ENCODE measurements around the gene COL6A3.
"Not testable (repeated sequence)": the region's sequence is repeated elsewhere in the genome, so short reads cannot be mapped to it uniquely, and the experiment has no call there.

The COL6A3 gene

DNA sequence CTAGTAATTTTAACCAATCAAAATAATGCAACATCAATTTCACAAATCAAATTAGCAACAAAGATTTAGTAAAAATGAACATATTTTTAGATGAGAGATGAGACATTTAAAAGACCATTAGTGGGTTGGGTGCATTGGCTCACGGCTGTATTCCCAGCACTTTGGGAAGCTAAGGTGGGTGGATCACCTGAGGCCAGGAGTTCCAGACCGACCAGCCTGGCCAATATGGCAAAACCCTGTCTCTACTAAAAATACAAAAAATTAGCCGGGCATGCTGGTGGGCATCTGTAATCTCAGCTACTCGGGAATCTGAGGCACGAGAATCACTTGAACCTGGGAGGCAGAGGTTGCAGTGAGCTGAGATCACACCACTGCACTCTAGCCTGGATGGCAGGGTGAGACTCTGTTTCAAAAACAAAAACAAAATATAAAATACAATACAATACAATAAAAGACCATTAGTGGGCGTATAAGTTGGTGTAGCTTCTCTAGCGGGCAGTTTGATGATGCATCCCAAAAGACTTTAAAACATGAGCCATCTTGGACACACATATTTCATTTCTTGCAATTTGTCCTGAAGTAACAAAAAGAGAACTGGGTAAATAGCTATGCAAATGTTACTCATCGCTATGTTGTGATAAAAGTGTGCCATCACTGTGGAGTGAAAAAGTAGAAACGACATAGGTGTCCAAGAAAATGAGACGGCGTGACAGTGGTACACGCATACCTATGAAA is 101.8 kb downstream of the COL6A3 start:
- no peak for DNase-seq

DNA sequence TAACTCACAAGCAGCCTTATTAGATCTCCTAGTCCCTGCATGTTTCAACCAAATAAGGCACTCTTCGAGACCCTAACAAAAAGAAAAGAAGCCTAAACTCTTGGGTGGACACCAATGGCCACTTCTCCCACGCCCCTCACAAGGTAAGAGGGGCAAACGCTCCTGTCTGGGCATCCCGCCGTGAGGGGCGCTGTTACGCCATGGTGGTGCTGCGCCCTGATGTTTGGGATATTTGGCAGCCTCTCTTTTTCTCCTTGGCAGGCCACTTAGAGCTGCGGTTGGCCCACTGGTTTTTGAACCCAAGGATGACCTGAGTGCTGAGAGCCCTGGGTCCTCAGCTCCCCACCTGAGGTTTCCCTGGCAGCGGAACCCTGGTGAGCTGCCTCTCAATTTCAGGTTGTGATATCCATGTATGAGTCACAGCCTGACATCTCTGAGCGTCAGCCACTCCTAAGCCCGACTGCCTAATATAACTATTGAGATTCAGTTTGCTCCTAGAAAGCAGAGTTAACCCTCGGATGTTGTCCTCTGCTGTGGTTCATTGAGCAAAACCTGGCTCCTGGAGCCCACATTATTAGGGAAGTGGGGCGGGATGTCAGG is 103.3 kb downstream of the COL6A3 start:
- DNase-seq, result no peak

DNA sequence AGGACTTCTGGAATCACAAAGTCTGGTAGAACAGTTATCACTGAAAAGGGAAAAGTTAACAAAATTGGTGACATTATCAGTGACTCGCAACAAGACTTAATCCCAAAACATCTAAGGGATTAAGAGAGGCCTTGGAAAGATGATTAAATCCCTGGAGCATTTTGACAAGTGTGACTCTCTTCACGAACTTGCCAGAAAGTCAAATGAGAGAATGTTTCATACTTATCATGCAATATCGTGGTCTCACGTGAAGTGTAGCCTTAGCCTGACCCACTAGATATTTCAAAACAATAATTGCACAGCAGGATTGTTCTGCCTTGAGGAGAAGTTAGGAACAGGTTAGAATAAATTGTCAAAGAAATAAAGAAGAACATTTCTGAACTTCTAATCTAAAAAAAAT is 104.5 kb downstream of the COL6A3 start:
- DNase-seq, result no peak

DNA sequence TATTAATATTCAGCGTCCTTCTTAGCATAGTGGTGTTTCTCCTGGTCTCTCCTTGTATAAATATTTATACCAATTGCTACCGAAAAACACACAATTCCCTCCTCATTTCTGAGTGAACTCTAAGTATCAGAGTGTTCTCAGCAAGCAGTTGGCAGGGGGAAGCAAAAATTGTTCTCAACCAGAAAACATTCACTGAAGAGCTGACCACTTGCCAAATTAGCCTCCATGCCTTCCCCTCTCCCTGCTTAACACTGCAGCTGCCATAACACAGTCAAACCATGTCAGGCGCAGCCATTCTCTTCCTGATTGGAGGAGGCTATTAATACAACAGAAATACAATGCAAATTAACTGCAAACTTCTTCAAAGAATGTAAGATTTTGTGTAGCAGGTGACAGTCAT is 105.0 kb downstream of the COL6A3 start:
- DNase-seq, result no peak

DNA sequence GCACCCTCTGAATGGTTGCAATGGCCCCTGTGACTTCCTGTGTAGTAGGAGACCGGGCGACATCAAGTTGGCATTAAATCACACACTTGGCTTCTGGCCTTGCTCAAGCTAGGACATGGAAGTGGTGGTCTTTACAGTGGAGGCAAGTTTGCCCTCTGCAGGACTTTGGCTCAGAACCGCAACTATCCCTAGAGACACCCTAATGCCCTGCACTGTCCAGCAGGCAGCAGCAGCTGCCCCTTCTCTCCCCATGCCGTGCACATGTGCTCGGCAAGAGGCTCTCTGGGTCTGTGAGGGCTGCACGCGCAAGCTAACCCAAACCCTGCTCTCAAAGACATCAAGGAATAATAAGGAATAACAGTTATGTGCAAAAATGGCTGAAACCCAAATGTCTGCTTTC is 106.5 kb downstream of the COL6A3 start:
- no peak for DNase-seq

DNA sequence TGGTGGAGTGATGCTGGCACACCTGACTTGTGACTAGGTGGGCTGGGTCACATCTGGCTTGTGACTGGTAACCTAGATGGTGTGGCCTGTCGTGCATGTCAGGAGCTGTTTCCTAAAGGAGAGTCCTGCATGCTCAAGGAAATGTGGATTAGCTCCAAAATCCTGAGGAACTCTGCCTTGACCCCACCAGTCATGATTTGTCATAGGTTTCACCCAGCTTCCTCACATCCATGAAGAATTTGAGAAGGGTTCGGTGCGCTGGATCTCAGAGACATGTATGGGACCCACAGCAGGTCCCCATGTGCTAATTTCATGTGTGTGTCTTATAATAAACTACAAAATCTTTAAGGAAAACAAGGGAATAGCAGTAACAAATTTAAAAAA is 107.2 kb downstream of the COL6A3 start:
- no peak for DNase-seq

DNA sequence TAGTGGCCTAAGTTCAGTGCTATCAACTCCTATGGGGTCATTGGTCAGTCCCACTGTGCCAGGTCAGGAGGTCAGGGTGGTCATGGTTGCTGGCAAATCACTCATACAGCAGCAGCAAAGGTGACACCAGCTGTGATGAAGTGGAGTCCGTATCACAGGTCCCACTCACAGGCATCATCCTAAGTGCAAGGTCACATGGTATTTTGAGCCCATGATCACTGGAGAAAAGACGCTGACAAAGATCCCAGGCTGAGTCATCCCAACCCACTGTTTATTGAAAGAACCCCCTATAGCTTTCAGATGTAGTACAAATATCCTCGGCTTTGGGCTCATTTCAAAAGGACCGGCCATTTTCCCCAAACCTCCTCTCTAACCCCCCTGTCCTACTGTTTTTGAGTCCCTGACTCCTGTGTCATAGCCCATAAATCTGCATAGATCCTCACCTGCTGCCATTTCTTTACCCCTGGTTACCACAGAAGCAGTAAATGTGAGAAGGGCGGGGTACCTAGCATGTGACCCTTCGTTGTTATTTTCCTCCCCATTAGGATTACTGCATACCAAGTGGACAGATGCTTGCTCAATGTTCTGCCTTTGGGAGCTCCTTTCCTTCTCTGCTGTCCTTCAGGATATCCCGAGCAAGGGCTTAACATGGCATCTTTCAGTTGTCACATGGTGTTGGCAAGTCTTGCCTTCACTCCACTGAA is 107.7 kb downstream of the COL6A3 start:
- no peak for DNase-seq

DNA sequence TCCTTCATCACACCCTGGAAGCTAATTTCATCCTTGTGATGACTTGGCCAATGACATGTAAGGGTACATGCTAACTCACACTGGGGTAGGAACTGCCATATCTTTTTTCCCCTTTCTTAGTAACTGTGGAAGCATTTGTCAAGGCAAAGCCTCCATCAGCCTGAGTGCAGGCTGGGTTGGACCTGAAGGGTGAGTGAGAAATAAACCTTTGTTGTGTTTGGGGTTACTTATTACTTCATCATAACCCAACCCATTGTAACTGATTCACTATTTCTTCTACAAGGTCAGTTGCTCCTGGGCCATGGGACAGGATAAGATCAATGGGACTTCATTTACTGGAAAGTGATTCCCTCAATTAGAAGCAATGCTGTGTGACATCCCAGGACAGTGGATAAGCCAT is 108.4 kb downstream of the COL6A3 start:
- DNase-seq, result no peak

DNA sequence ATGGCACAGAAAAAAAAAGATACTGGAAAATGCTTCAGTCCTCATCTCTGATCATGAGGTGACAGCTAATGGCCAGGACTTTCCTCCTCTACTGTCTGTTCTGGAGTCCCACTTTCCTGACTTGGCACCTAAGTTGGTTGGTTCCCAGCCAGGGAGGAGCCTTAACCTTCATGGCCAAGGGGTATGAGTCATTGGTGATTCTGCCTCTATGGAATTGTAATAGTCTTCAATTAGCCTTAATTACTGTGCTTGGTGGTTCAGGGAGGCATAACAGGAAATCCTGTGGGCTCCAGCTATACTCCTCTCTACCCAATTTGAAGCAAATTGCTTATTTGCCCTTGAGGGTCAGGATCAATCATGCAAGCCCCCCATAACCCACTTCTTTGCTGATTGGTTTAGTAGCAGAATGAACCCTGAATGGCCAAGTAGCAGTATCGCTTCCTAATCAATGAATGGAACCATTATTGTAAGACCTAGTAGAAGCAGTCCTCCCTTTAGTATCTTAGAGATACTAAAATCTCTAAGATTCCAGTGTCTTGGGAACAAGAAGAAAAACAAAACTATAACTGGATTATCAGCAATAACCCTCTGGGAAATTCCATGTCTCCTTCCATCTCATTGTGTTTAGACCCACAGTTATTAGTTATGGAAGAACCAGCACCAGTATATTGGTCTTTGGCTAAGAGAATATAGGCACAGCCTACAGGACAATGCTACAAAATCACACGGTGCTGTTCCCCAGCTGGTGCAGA is 109.0 kb downstream of the COL6A3 start:
- no peak for DNase-seq

DNA sequence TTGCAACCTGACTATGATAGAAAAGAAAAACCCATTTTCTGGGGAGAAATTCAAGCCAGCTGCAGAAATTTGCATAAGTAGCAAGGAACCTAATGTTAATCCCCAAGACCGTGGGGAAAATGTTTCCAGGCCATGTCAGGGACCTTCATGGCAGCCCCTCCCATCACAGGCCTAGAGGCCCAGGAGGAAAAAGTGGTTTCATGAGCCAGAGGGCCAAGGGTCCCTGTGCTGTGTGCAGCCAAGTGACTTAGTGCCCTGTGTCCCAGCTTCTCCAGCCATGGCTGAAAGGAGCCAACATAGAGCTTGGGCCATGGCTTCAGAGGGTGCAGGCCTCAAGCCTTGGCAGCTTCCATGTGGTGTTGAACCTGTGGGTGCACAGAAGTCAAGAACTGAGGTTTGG is 110.7 kb downstream of the COL6A3 start:
- not testable (repeated sequence) for DNase-seq

DNA sequence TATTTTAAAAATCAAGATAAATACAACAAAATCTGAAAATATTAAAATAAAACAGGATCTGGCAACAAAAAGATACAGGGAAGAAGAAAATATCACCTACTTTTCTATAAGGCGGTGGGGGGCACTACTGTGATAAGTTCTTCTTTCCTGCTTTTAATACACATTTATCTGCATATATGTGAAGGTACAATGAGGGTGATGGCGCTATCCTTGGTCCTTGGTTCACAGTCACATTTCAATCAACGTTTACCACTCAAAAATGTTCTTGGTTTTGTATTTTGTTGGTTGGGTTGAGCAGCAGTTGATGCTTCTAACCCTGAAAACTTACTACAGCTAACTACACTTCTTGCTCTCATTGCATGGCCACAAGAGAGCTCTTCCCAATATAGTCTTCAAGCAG is 112.4 kb downstream of the COL6A3 start:
- no peak for DNase-seq

DNA sequence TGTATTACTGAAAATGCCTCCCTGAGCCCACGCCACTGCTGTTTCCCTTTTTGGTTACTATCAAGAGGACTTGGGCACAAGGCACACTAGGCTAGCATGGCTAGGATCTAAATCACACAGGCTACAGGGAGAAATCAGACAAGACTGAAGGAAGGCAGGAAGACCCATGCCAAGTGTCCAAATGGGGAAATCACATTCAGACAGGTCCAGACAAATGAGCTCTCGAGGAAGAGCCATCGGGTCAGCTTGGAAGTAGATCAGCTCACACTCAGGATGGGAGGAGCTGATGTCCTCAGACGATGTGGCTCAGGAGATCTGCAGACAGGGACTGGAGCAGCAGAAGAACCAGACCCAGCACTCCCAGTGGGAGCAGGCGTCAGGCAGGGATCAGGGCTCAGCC is 113.2 kb downstream of the COL6A3 start:
- DNase-seq, result no peak

DNA sequence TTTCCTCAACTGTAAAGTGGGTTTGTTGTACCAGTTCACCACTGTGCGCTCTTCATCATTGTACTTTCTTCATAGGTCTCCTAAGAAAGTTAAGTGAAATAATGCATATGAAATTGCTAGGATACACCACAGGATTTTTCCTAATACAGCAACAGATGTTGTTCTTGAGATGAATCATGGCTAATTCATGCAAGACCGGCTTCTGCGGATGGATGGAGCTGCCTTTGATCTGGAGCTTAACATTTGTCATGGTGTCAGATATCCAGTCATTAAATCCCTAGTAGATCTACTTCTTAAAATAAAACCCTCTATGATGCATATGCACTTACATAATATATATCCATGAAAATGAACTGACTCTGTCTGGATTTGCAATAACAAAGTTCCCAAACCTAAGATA is 114.1 kb downstream of the COL6A3 start:
- DNase-seq, result peak; percentile 92

DNA sequence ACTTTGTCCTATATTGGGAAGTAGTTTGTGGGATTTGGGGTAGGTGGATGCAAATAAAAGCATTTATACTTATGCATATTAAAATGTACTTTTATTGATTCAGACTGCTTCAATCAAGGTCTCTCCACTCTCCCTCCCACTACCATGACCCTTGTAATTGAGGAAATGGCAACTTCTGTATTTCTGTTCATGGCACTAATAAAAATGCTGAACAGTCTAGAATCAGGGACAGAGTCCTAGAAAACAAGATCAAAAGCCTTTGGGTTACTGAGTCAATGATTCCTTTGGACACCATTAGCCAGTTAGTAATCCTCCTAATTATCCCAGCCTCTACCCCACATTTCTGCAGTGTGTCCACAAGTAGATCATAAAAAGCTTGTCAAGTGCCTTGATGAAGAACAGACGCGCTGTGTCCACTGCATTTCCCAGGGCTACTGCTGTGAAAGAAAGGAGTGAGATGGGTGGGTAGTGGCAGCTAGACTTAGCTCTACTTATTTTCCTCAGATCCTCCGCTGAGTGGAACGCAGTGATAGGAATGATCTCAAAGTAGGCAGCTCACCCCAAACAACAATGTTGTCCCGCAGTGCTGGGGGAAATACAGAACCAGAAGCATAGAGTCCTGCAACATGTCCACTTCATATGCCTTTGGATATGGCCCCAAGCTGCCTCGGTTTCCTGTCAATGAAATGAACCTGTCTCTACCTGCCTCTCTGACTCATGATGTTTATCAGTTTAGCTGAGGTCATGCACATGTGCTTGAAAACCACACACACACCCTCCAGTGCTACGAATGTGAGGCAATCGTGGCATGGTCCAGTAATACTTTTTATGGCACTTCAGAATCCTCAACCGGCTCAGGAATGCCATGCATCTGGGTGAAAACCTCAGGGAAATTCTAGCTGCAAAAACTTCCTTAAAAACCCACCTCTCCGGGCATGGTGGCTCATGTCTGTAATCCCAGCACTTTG is 115.5 kb downstream of the COL6A3 start:
- no peak for DNase-seq

DNA sequence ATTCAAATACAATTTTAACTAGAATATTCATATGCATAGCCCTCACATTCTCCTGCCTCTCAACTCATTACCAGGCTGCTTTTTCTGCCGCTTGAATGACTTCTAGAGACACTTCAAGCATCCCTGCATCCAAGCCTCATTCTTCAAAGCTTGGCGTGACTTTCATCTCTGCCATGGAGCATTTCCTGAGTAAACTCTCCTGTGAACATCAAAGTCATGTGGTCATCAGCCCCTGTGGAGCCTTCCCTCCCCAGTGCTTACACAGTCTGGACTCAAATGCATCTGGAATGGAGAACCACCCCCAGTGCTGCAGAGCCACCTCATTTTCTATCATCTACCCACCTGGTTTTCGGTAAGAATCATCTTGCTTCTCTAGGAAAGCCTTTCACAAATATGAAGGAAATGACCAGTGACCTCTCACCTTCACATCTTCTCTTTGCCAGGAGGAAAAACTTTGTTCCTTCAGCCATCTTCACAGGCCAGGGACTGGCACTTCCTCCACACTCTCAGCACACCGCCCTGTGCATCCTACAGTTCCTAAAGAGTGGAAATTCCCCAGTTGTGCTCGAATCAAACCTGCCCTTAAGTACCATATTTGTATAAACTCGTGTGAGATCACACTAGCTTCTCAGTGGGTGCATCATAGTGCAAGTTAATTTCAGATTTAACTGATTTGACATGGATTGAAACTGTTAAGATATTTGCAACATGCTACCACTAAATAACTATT is 116.4 kb downstream of the COL6A3 start:
- no peak for DNase-seq

DNA sequence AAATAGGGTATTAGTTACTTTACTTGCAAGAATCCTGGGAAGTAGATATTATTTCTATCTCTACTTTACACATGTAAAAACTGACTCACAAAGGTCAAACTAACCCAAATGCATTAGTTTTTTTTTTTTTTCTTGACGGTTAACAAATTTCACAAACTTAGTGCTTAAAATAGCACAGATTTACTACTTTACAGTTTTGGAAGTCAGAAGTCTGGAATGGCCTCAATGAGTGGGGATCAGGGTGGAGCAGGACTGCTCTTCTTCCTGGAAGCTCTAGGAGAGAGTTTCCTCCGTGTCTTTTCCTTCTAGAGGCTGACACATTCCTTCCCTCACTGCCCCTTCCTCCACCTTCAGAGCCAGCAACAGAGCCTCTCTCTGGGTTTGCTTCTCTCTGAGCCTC is 117.2 kb downstream of the COL6A3 start:
- no peak for DNase-seq

DNA sequence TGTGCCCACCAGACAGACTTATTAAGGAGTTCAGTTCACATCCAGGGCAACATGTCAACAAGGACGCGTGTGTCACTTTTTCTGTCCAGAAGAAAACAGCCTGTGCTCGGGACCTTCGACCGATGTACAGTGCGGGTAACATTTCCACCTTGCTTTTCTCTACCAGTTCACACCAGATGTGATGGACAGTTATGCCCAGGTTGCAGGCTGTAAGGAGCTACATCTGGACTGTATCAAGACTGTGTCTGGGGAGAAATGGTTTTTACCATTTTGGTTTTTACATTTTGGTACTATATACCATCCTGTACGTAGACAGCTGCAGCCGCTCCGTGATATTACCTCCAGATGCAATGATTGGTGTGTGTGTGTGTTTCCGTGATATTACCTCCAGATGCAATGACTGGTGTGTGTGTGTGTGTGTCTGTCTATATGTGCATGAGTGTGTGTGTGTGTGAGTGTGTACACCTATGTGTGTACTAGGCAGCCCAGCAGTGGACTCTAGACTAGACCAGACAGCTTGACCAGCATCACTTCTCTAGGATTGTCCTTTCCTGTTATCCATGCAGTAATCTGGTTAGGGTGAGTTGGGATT is 118.0 kb downstream of the COL6A3 start:
- DNase-seq, result no peak

DNA sequence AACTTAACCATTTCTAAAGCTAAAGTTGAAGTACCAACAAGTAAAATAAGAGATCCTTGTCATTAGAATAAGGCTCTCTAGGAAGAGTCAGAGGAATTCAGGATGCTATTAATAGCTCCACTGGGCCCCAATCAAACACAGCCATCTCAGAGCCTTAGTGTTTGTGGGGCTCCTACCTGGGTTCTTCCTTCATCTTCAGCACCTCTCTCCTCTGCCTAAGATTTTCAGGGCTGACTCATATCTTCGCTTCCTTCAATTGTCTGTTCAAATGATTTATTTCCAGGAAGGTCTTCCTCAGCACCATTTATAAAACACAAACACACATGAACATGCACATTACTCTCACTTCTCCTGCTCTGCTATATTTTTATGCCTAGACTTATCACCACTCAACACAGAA is 119.5 kb downstream of the COL6A3 start:
- no peak for DNase-seq

DNA sequence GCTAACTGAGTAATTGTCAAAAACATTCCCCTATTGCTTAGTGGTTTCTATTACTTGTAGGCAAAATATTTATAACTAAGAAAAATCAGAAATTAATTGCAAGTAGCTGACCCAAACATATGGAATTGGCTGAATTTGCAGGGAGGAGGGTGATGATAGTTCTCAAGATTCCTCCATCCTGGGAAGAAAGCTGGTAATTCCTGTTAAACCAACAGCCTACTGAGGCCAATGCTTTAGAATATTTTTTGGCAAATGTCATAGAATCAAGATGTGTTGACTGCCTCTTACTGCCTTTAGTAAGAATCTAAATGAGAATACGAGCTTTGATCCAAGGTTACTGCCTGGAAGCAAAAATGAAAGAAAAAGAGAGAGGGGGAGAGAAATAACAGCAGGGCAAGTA is 120.0 kb downstream of the COL6A3 start:
- no peak for DNase-seq

DNA sequence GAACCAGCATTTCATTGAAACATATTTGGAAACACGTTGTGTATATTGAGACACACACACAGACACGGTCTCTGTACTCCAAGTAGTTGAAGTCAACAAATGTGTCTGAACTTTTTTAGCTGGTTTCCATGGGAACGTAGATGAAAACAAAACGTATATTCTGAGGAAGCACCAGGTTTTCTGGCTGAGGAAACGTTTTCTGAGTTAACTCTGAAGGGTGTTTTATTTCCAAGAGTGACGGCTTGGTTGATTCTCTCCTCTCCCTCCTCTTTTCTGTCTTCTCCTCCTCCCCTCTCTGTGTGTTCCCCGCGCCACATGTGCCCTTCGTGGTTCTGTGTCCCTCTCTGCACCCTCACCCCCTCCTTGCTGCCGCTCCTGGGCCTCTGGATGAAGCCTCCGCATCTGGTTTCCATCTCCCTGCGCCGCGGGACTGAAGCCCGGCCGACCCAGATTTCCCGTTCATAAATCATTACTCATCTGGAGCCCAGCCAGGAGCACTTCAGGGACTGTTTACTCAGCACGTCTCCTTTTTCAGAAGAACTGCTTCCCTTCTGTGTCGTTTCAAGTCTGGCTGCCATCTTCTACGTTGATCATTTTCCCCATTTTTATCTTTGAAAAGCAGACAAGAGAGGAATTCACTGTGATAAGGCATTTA is 122.7 kb downstream of the COL6A3 start:
- peak; percentile 89 for DNase-seq

DNA sequence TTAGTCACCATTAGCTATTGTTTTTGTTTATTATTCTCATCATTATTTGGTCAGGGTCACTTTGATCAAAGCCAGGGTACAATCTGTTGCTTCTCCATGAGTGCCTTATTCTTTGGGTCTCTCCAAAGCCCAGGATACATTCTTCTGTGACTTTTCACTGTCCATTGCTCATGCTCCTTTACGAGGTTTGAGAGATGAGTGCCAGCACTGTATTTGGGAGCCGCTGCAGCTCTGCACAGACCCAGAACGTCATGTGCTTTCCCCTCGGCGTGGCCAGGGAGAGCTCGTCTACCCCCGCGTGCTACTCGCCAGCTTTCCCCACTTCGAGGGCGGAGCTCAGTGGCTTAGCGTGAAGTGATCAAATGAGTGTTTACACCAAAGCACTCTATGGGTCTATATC is 123.7 kb downstream of the COL6A3 start:
- DNase-seq, result no peak
